T-helper 2 cell treated with Interferon-gamma antibody and Interleukin-4, amounts not matched to agents 5 μg/mL and 100 μg/mL, for 36 hours (primary cell): ENCODE measurements around the gene VEZT.
"Not testable (repeated sequence)": the region's sequence is repeated elsewhere in the genome, so short reads cannot be mapped to it uniquely, and the experiment has no call there.

Experiments used
- DNase-seq: peaks from one replicate; pipeline ENCODE4 v3.0.0; 2021; ENCODE audit warnings: low spot score
- H3K27ac Mint-ChIP-seq: one replicate; pipeline ENCODE4 v1.8.0; 2021; ENCODE audit warnings: mild to moderate bottlenecking, mixed read lengths
- H3K27me3 Mint-ChIP-seq: one replicate; pipeline ENCODE4 v1.8.0; 2021; ENCODE audit warnings: low read depth, mixed read lengths
- H3K36me3 Mint-ChIP-seq: one replicate; pipeline ENCODE4 v1.8.0; 2021; ENCODE audit warnings: low read depth, mixed read lengths
- H3K4me1 Mint-ChIP-seq: one replicate; pipeline ENCODE4 v1.8.0; 2021; ENCODE audit warnings: low read depth, mixed read lengths
- H3K4me3 Mint-ChIP-seq: one replicate; pipeline ENCODE4 v1.8.0; 2022; ENCODE audit warnings: mild to moderate bottlenecking, moderate library complexity, mixed read lengths
- H3K9me3 Mint-ChIP-seq: one replicate; pipeline ENCODE4 v1.8.0; 2021; ENCODE audit warnings: mixed read lengths

VEZT gene

DNA sequence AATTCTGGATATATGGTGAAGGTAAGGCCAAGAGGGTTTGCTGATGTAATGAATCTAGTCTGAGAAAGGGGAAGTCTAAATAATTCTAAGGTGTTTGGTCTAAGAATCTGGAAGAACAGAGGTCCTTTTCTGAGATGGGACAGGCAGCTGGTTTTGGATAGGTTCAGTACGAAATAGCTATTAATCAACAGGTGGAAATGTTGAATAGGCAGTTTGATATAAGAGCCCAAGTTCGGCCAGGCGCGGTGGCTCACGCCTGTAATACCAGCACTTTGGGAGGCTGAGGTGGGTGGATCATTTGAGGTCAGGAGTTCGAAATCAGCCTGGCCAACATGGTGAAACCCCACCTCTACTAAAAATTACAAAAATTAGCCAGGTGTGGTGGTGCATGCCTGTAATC, 97.1 kb downstream of the VEZT start:
- not testable (repeated sequence) for H3K4me3 Mint-ChIP-seq, DNase-seq, H3K27ac Mint-ChIP-seq, H3K27me3 Mint-ChIP-seq, H3K9me3 Mint-ChIP-seq, H3K36me3 Mint-ChIP-seq, H3K4me1 Mint-ChIP-seq

DNA sequence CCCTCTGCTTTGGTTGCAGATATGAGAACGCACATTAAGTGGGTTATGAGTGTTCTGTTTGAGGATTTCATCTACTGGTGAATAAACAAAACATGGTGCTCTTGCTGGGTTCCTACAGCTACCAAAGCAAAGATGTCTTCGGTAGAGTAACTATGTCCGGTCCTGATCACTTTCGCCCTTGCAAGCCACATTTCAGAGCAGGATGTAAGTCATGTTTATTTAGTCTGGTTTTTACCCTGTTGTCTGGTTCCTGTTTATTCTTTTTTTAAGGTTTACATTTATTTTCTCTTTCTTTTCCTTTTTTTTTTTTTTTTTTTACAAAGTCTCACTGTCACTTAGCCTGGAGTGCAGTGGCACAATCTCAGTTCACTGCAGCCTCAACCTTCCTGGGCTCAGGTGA, 99.2 kb downstream of the VEZT start:
- Mint-ChIP-seq H3K9me3 (no peaks in the 10 kb centered on the region), H3K27me3 (peaks cover 3% of the 10 kb centered on the region), H3K4me1 (no peaks in the 10 kb centered on the region), H3K27ac (no peak overlapping the region), H3K4me3 (no peak overlapping the region), H3K36me3 (no peaks in the 10 kb centered on the region)
- no peak for DNase-seq

GRCh38 chr12:95318071-95318545, 100.5 kb downstream of the VEZT start:
- Mint-ChIP-seq H3K27me3 (peaks cover 7% of the 10 kb centered on the region), H3K4me3 (no peak overlapping the region), H3K9me3 (no peaks in the 10 kb centered on the region), H3K36me3 (no peaks in the 10 kb centered on the region), H3K27ac (no peak overlapping the region), H3K4me1 (no peaks in the 10 kb centered on the region)
- DNase-seq, result no peak

- no peak overlapping the region for H3K27ac Mint-ChIP-seq
- H3K4me1 Mint-ChIP-seq, result no peaks in the 10 kb centered on the region
- H3K4me3 Mint-ChIP-seq, result no peak overlapping the region
- no peak for DNase-seq
- no peaks in the 10 kb centered on the region for H3K36me3 Mint-ChIP-seq
- no peaks in the 10 kb centered on the region for H3K9me3 Mint-ChIP-seq
- peaks cover 4% of the 10 kb centered on the region for H3K27me3 Mint-ChIP-seq
Measured at GRCh38 chr12:95319694-95320331, 102.2 kb downstream of the VEZT start.

- peaks cover 4% of the 10 kb centered on the region for H3K27me3 Mint-ChIP-seq
- H3K4me3 Mint-ChIP-seq, result no peak overlapping the region
- H3K36me3 Mint-ChIP-seq, result no peaks in the 10 kb centered on the region
- no peak for DNase-seq
- no peak overlapping the region for H3K27ac Mint-ChIP-seq
- no peaks in the 10 kb centered on the region for H3K4me1 Mint-ChIP-seq
- H3K9me3 Mint-ChIP-seq, result no peaks in the 10 kb centered on the region
Measured at GRCh38 chr12:95321516-95322246, 104.1 kb downstream of the VEZT start.

DNA sequence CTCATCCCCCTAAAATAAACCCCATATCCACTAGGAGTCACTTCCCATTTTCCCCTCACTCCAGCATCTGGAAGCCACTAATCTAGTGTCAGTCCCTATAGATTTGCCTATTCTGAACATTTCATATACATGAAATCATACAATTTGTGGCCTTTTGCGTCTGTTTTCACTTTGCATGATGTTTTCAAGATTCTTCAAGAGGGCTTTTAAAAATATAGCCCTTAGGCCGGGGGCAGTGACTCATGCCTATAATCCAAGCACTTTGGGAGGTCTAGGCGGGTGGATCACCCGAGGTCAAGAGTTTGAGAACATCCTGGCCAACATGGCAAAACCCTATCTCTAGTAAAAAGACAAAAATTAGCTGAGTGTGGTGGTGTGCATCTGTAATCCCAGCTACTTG, 104.7 kb downstream of the VEZT start:
- no peaks in the 10 kb centered on the region for H3K36me3 Mint-ChIP-seq

GRCh38 chr12:95323212-95323611, 105.6 kb downstream of the VEZT start:
- no peaks in the 10 kb centered on the region for H3K9me3 Mint-ChIP-seq
- no peak overlapping the region for H3K4me3 Mint-ChIP-seq
- no peaks in the 10 kb centered on the region for H3K36me3 Mint-ChIP-seq
- no peak for DNase-seq
- no peak overlapping the region for H3K27ac Mint-ChIP-seq
- no peaks in the 10 kb centered on the region for H3K4me1 Mint-ChIP-seq
- peaks cover 4% of the 10 kb centered on the region for H3K27me3 Mint-ChIP-seq

More for the DNA sequence above, 104.7 kb downstream of the VEZT start:
- Mint-ChIP-seq H3K27ac (no peak overlapping the region), H3K4me1 (no peaks in the 10 kb centered on the region), H3K27me3 (peaks cover 4% of the 10 kb centered on the region), H3K9me3 (no peaks in the 10 kb centered on the region), H3K4me3 (no peak overlapping the region)
- DNase-seq, result no peak

DNA sequence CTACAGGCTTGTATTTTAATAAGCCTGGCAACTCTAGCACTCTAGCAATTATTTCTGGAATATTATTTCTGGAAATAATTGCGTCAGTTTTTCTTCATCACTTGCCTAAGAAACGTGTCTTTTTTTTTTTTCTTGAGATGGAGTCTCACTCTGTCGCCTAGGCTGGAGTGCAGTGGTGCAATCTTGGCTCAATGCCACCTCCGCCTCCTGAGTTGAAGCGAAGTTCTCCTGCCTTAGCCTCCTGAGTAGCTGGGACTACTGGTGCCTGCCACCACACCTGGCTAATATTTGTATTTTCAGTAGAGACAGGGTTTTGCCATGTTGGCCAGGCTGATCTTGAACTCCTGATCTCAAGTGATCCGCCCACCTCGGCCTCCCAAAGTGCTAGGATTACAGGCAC, 106.6 kb downstream of the VEZT start:
- H3K27ac Mint-ChIP-seq, H3K9me3 Mint-ChIP-seq, DNase-seq, H3K4me1 Mint-ChIP-seq, H3K27me3 Mint-ChIP-seq, H3K4me3 Mint-ChIP-seq, H3K36me3 Mint-ChIP-seq: not testable (repeated sequence)

DNA sequence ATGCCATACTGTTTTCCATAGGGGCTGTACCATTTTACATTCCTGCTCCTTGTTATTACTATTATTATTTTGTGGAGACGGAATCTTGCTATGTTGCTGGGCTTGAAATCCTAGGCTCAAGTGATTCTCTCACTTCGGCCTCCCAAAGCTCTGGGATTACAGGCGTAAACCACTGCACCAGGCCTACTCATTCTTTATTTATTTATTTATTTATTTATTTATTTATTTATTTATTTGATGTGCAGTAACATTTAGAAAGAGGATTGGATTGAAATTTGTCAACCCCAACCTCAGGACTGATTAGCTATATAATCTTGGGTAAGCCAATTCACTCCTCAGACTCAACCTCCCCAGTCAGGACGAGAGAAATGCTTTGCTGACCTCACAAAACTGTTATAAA, 107.9 kb downstream of the VEZT start:
- Mint-ChIP-seq H3K27ac (no peak overlapping the region), H3K4me1 (no peaks in the 10 kb centered on the region), H3K36me3 (no peaks in the 10 kb centered on the region), H3K4me3 (no peak overlapping the region), H3K27me3 (peaks cover 4% of the 10 kb centered on the region), H3K9me3 (no peaks in the 10 kb centered on the region)
- no peak for DNase-seq

- no peak for DNase-seq
- Mint-ChIP-seq H3K27ac (no peak overlapping the region), H3K27me3 (peaks cover 4% of the 10 kb centered on the region), H3K9me3 (no peaks in the 10 kb centered on the region), H3K4me1 (no peaks in the 10 kb centered on the region), H3K4me3 (no peak overlapping the region), H3K36me3 (no peaks in the 10 kb centered on the region)
Measured at GRCh38 chr12:95326445-95326844, 108.8 kb downstream of the VEZT start.

GRCh38 chr12:95326855-95327254, 109.2 kb downstream of the VEZT start:
- DNase-seq, result no peak
- no peak overlapping the region for H3K27ac Mint-ChIP-seq
- H3K9me3 Mint-ChIP-seq, result no peaks in the 10 kb centered on the region
- no peak overlapping the region for H3K4me3 Mint-ChIP-seq
- H3K4me1 Mint-ChIP-seq, result no peaks in the 10 kb centered on the region
- peaks cover 4% of the 10 kb centered on the region for H3K27me3 Mint-ChIP-seq
- H3K36me3 Mint-ChIP-seq, result no peaks in the 10 kb centered on the region

DNA sequence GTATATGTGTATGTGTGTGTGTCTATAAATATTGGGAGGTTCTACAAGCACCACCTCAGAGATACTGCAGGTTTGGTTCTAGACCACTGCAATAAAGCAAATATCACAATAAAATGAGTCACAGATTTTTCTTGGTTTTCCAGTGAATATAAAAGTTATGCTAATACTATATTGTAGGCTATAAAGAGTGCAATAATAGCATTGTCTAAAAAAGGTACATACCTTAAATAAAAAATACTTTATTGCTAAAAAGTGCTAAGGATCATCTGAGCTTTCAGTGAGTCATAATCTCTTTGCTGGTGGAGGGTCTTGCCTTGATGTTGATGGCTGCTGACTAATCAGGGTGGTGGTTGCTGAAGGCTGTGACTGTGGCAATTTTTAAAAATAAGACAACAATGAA, 111.1 kb downstream of the VEZT start:
- H3K27me3 Mint-ChIP-seq, result no peaks in the 10 kb centered on the region
- H3K36me3 Mint-ChIP-seq, result no peaks in the 10 kb centered on the region
- H3K9me3 Mint-ChIP-seq, result no peaks in the 10 kb centered on the region
- H3K4me3 Mint-ChIP-seq, result no peak overlapping the region
- no peaks in the 10 kb centered on the region for H3K4me1 Mint-ChIP-seq
- no peak overlapping the region for H3K27ac Mint-ChIP-seq
- DNase-seq, result no peak

DNA sequence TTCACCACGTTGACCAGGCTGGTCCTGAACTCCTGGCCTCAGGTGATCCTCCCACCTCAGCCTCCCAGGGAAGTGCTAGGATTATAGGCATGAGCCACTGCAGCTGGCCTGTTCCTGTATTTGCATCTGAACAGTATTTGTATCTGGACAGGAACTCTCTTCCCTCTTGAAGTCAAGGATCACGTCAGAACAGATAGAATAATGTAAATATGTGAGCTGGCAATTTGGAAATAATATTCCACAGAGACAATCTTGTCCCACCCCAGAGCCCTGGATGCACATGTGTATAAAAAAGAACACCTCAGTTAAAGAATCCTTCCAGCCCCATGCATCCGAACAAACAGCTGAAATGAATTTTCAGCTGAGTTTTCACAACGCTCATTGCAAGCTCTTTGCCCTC, 118.3 kb downstream of the VEZT start:
- Mint-ChIP-seq H3K9me3 (no peaks in the 10 kb centered on the region), H3K27me3 (no peaks in the 10 kb centered on the region), H3K4me1 (peaks cover 3% of the 10 kb centered on the region), H3K36me3 (no peaks in the 10 kb centered on the region), H3K4me3 (no peak overlapping the region), H3K27ac (no peak overlapping the region)
- no peak for DNase-seq

GRCh38 chr12:95336387-95337067, 118.9 kb downstream of the VEZT start:
- DNase-seq, result no peak
- Mint-ChIP-seq H3K27ac (no peak overlapping the region), H3K4me3 (no peak overlapping the region)

More at GRCh38 chr12:95336387-95337067, 118.9 kb downstream of the VEZT start:
- no peaks in the 10 kb centered on the region for H3K36me3 Mint-ChIP-seq
- H3K4me1 Mint-ChIP-seq, result peaks cover 3% of the 10 kb centered on the region
- H3K9me3 Mint-ChIP-seq, result no peaks in the 10 kb centered on the region
- H3K27me3 Mint-ChIP-seq, result no peaks in the 10 kb centered on the region
